OCI-LY1 (cell line): Measurements from ENCODE around the gene DOCK1.

ENCODE experiments used
- H2AFZ ChIP-seq: fragments of 200-600 bp; sonication (generic), shearing (Covaris generic); 2 replicates; pipeline ENCODE4 v1.6.0; 2014; ENCODE audit warnings: antibody characterized with exemption, mild to moderate bottlenecking, low read length
- H3F3A ChIP-seq: fragments of 200-600 bp; sonication (generic), shearing (Covaris generic); 2 replicates; pipeline ENCODE4 v1.6.0; 2014; ENCODE audit warnings: mild to moderate bottlenecking, antibody characterized with exemption, low read length, moderate library complexity; ENCODE audit not compliant: insufficient read depth
- H3K27ac ChIP-seq: fragments of 200-600 bp; sonication (generic); 2 replicates; pipeline ENCODE4 v1.5.1; 2014; ENCODE audit warnings: low read length, mixed run types, mild to moderate bottlenecking, low read depth; ENCODE audit not compliant: poor library complexity, severe bottlenecking
- H3K27me3 ChIP-seq: fragments of 200-600 bp; sonication (generic); 2 replicates; pipeline ENCODE4 v1.6.0; 2014; ENCODE audit warnings: antibody characterized with exemption, mild to moderate bottlenecking, low read length, moderate library complexity; ENCODE audit not compliant: insufficient read depth
- H3K36me3 ChIP-seq: fragments of 200-600 bp; sonication (generic); 2 replicates; pipeline ENCODE4 v1.6.1; 2014; ENCODE audit warnings: mild to moderate bottlenecking, antibody characterized with exemption, low read length, moderate library complexity, mixed read lengths; ENCODE audit not compliant: insufficient read depth
- H3K4me1 ChIP-seq: fragments of 200-600 bp; sonication (generic); 2 replicates; pipeline ENCODE4 v1.5.1; 2014; ENCODE audit warnings: mild to moderate bottlenecking, low read length, moderate library complexity; ENCODE audit not compliant: insufficient read depth, severe bottlenecking
- H3K4me2 ChIP-seq: fragments of 200-600 bp; sonication (generic), shearing (Covaris generic); 2 replicates; pipeline ENCODE4 v1.6.1; 2014; ENCODE audit warnings: low read length
- H3K4me3 ChIP-seq: fragments of 200-600 bp; sonication (generic); 2 replicates; pipeline ENCODE4 v1.5.1; 2014; ENCODE audit warnings: low read length, low read depth, mild to moderate bottlenecking, mixed read lengths; ENCODE audit not compliant: poor library complexity, severe bottlenecking
- H3K79me2 ChIP-seq: fragments of 200-600 bp; shearing (Covaris generic); 2 replicates; pipeline ENCODE4 v1.6.1; 2016; ENCODE audit warnings: mixed run types, low read length, mixed read lengths; ENCODE audit not compliant: insufficient read depth
- H3K9ac ChIP-seq: fragments of 200-600 bp; sonication (generic), shearing (Covaris generic); 2 replicates; pipeline ENCODE4 v1.6.1; 2014; ENCODE audit warnings: mild to moderate bottlenecking, low read length, mixed read lengths
- H3K9me2 ChIP-seq: fragments of 200-600 bp; sonication (generic), shearing (Covaris generic); 2 replicates; pipeline ENCODE4 v1.6.1; 2014; ENCODE audit warnings: low read depth, mild to moderate bottlenecking, low read length, mixed read lengths
- H3K9me3 ChIP-seq: fragments of 200-600 bp; shearing (Covaris generic); 2 replicates; pipeline ENCODE4 v1.6.1; 2014; ENCODE audit warnings: low read length, mixed read lengths
- H4K20me1 ChIP-seq: fragments of 200-600 bp; sonication (generic), shearing (Covaris generic); 2 replicates; pipeline ENCODE4 v1.6.0; 2016; ENCODE audit warnings: mild to moderate bottlenecking, low read length; ENCODE audit not compliant: insufficient read depth
- CTCF ChIP-seq: fragments of 200-600 bp; sonication (generic), shearing (Covaris generic); IDR thresholded peaks from 2 replicates; pipeline ENCODE4 v1.5.1; 2017; ENCODE audit warnings: mild to moderate bottlenecking, antibody characterized with exemption, low read length, moderate library complexity, mixed read lengths
- EZH2 ChIP-seq: fragments of 200-600 bp; sonication (generic), shearing (Covaris generic); IDR thresholded peaks from 2 replicates; pipeline ENCODE4 v1.8.0; 2017; ENCODE audit warnings: borderline replicate concordance, mixed run types, mild to moderate bottlenecking, antibody characterized with exemption, low read length, moderate library complexity, mixed read lengths

The DOCK1 gene

GRCh38 chr10:126926568-126926967 is 21.3 kb downstream of the DOCK1 start:
- no peak overlapping the region for H3K4me2 ChIP-seq
- no peaks in the 10 kb centered on the region for H3K9me2 ChIP-seq
- no peak overlapping the region for H2AFZ ChIP-seq
- no peaks in the 10 kb centered on the region for H3K9me3 ChIP-seq
- H3K9ac ChIP-seq = no peak overlapping the region
- H4K20me1 ChIP-seq = no peaks in the 10 kb centered on the region
- no peak overlapping the region for H3K27ac ChIP-seq
- H3K27me3 ChIP-seq = no peaks in the 10 kb centered on the region
- H3K4me1 ChIP-seq = no peaks in the 10 kb centered on the region
- H3K79me2 ChIP-seq = no peaks in the 10 kb centered on the region
- TF ChIP-seq EZH2 (no peak), CTCF (no peak)
- no peaks in the 10 kb centered on the region for H3K36me3 ChIP-seq
- no peak overlapping the region for H3K4me3 ChIP-seq
- H3F3A ChIP-seq = no peaks in the 10 kb centered on the region

- H3K27ac ChIP-seq = no peak overlapping the region
- no peaks in the 10 kb centered on the region for H3K27me3 ChIP-seq
- H3K79me2 ChIP-seq = no peaks in the 10 kb centered on the region
- no peak overlapping the region for H3K4me2 ChIP-seq
- H3K36me3 ChIP-seq = no peaks in the 10 kb centered on the region
- H2AFZ ChIP-seq = no peak overlapping the region
- no peaks in the 10 kb centered on the region for H3F3A ChIP-seq
- no peak for TF ChIP-seq CTCF
- no peak for TF ChIP-seq EZH2
- no peaks in the 10 kb centered on the region for H3K4me1 ChIP-seq
- no peaks in the 10 kb centered on the region for H3K9me2 ChIP-seq
- no peaks in the 10 kb centered on the region for H4K20me1 ChIP-seq
- H3K4me3 ChIP-seq = no peak overlapping the region
- H3K9ac ChIP-seq = no peak overlapping the region
- H3K9me3 ChIP-seq = no peaks in the 10 kb centered on the region
Measured at GRCh38 chr10:126927799-126928198, 22.6 kb downstream of the DOCK1 start.

GRCh38 chr10:126928274-126928673 is 23.0 kb downstream of the DOCK1 start:
- H3K36me3 ChIP-seq = no peaks in the 10 kb centered on the region
- H3K4me3 ChIP-seq = no peak overlapping the region
- no peaks in the 10 kb centered on the region for H3K4me1 ChIP-seq
- no peaks in the 10 kb centered on the region for H3F3A ChIP-seq
- H2AFZ ChIP-seq = no peak overlapping the region
- H3K4me2 ChIP-seq = no peak overlapping the region
- no peaks in the 10 kb centered on the region for H3K79me2 ChIP-seq
- no peak overlapping the region for H3K9ac ChIP-seq
- no peaks in the 10 kb centered on the region for H4K20me1 ChIP-seq
- H3K9me3 ChIP-seq = no peaks in the 10 kb centered on the region
- no peaks in the 10 kb centered on the region for H3K27me3 ChIP-seq
- no peaks in the 10 kb centered on the region for H3K9me2 ChIP-seq
- no peak overlapping the region for H3K27ac ChIP-seq
- TF ChIP-seq EZH2 (no peak), CTCF (no peak)
